HL-60 (cell line): ENCODE measurements around the gene SLBP.

Experiments
- DNase-seq, 2 experiments: peaks; one replicate each; pipeline ENCODE4 v3.0.0-alpha.2; 2010 to 2020; ENCODE audit warnings: low read depth in 1 of 2, low spot score in 1 of 2
- H3K27ac ChIP-seq: fragments of 250-450 bp; sonication (Bioruptor Pico); replicated peaks from 2 replicates; pipeline ENCODE4 v1.5.1; 2020; ENCODE audit warnings: mild to moderate bottlenecking, moderate library complexity
- H3K27me3 ChIP-seq: fragments of 250-450 bp; sonication (Bioruptor Pico); 2 replicates; pipeline ENCODE4 v1.5.1; 2021; ENCODE audit warnings: mild to moderate bottlenecking, moderate library complexity; ENCODE audit not compliant: insufficient read depth, poor library complexity, severe bottlenecking
- H3K4me3 ChIP-seq: replicated peaks from 2 replicates; pipeline ENCODE4 v1.5.1; 2011; ENCODE audit warnings: mild to moderate bottlenecking, control low read depth, low read length; ENCODE audit not compliant: insufficient read depth
- CTCF ChIP-seq: IDR thresholded peaks from one replicate; pipeline ENCODE4 v1.5.1; 2011; ENCODE audit warnings: low read length, control low read depth, inconsistent platforms; ENCODE audit not compliant: insufficient read depth
- GABPA ChIP-seq: IDR thresholded peaks from 2 replicates; pipeline ENCODE4 v1.6.1; 2012; ENCODE audit warnings: low read depth
- POLR2AphosphoS5 ChIP-seq: IDR thresholded peaks from 2 replicates; pipeline ENCODE4 v1.6.1; 2012; ENCODE audit warnings: low read depth
- SPI1 ChIP-seq: IDR thresholded peaks from 2 replicates; pipeline ENCODE4 v1.6.1; 2012; ENCODE audit warnings: low read depth, mild to moderate bottlenecking, borderline replicate concordance
- TF ChIP-seq, protein P1 (sequence below): IDR thresholded peaks from 2 replicates; pipeline ENCODE4 v1.6.1; 2012; ENCODE audit warnings: low read depth; ENCODE audit not compliant: insufficient replicate concordance

Gene SLBP

DNA sequence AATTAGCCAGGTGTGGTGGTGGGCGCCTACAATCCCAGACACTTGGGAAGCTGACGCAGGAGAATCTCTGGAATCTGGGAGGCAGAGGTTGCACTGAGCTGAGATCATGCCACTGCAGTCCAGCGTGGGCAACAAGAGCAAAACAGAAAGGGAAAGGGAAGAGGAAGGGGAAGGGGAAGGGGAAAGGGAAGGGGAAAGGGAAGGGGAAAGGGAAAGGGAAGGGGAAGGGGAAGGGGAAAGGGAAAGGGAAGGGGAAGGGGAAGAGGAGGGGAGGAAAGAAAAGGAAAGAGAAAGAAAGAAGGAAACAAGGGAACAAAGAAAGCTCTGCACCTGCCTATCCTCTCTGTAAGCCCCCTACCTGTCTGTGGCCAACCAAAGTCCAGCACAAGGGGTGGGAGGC is 63.2 kb downstream of the SLBP start:
- no peak for TF ChIP-seq CTCF
- no peak for TF ChIP-seq POLR2AphosphoS5
- no peak for TF ChIP-seq GABPA
- TF ChIP-seq, protein P1, sequence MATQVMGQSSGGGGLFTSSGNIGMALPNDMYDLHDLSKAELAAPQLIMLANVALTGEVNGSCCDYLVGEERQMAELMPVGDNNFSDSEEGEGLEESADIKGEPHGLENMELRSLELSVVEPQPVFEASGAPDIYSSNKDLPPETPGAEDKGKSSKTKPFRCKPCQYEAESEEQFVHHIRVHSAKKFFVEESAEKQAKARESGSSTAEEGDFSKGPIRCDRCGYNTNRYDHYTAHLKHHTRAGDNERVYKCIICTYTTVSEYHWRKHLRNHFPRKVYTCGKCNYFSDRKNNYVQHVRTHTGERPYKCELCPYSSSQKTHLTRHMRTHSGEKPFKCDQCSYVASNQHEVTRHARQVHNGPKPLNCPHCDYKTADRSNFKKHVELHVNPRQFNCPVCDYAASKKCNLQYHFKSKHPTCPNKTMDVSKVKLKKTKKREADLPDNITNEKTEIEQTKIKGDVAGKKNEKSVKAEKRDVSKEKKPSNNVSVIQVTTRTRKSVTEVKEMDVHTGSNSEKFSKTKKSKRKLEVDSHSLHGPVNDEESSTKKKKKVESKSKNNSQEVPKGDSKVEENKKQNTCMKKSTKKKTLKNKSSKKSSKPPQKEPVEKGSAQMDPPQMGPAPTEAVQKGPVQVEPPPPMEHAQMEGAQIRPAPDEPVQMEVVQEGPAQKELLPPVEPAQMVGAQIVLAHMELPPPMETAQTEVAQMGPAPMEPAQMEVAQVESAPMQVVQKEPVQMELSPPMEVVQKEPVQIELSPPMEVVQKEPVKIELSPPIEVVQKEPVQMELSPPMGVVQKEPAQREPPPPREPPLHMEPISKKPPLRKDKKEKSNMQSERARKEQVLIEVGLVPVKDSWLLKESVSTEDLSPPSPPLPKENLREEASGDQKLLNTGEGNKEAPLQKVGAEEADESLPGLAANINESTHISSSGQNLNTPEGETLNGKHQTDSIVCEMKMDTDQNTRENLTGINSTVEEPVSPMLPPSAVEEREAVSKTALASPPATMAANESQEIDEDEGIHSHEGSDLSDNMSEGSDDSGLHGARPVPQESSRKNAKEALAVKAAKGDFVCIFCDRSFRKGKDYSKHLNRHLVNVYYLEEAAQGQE = no peak
- TF ChIP-seq SPI1 = no peak
- no peak overlapping the region for H3K4me3 ChIP-seq
- no peak for DNase-seq

DNA sequence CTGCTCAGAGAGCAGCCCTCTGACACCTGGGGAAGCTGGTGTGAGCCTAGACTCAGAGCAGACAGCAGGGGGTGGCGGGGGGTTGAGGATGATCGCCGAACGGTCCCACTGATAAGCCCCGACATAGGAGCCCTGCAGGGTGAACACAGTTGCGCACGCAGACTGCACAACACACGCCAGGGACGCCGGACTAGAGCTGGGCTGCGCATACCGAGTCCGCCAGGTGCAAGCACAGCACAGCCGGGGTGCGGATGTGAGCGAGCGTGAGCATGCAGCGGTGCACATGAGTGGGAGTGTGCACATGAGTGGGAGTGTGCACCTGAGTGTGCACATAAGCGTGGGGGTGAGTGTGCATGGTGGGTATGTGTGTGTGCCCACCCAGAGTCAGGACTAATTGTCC is 64.7 kb downstream of the SLBP start:
- no peak overlapping the region for H3K27ac ChIP-seq
- TF ChIP-seq GABPA (no peak), CTCF (no peak), SPI1 (no peak), POLR2AphosphoS5 (no peak)
- TF ChIP-seq, protein P1 = no peak
- DNase-seq = no peak
- no peaks in the 10 kb centered on the region for H3K27me3 ChIP-seq
- no peak overlapping the region for H3K4me3 ChIP-seq

More for the DNA sequence above, 63.2 kb downstream of the SLBP start:
- no peak overlapping the region for H3K27ac ChIP-seq
- H3K27me3 ChIP-seq = no peaks in the 10 kb centered on the region

DNA sequence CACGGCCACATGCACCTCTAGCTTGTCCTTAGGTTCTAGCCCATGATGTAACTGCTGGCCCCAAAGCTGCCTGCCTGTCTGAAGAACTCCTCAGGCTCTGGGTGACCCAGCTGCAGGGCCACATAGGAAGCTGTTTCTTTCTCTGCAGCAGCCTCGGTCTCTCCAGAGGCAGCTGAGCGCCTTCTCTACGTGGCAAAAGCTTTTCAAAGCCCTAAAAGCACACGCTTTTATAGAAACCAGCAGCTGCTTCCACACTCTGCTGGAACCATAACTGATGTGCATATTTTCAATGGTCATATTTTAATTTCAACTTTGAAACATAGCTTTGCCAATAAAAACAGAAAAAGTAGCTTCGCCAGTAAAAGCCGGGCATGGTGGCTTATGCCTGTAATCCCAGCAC is 65.4 kb downstream of the SLBP start:
- TF ChIP-seq CTCF (no peak), POLR2AphosphoS5 (no peak), SPI1 (no peak), GABPA (no peak)
- TF ChIP-seq, protein P1 = no peak
- H3K27ac ChIP-seq = no peak overlapping the region
- no peaks in the 10 kb centered on the region for H3K27me3 ChIP-seq
- H3K4me3 ChIP-seq = no peak overlapping the region
- DNase-seq = no peak
